Fibroblast of villous mesenchyme (primary cell): Measurements from ENCODE around the gene DDX5. TPM values are rescaled to one million over a fixed set of nuclear protein-coding genes. Genes with fewer than 3 reads are reported as not detected.

Experiments
- DNase-seq: peaks from one replicate; pipeline ENCODE4 v3.0.0-alpha.2; 2010; ENCODE audit warnings: low read depth
- H3K4me3 ChIP-seq: 2 replicates; pipeline ENCODE4 v1.5.1; 2011; ENCODE audit warnings: low read depth, mild to moderate bottlenecking, low read length
- CTCF ChIP-seq: IDR thresholded peaks from 2 replicates; pipeline ENCODE4 v1.5.1; 2012; ENCODE audit warnings: low read depth, mild to moderate bottlenecking, low read length; ENCODE audit not compliant: insufficient read depth
- total RNA-seq: library from RNA; depleted of rRNA; stranded (reverse); fragments of >200 nt; gene quantifications from 2 replicates; pipeline ENCODE4 v1.2.3, GENCODE V29; 2012

The DDX5 gene
- 335 and 361 TPM in 2 replicates for total RNA-seq

- peak within 1 kb of the TSS; percentile 99 for H3K4me3 ChIP-seq
- DNase-seq = no peak
- TF ChIP-seq CTCF = no peak
Observed at GRCh38 chr17:64506201-64506575, at the start of gene DDX5. TSS of gene DDX5 (minus strand) at chr17:64506289. CDS start at chr17:64506119, 170 bp downstream.

GRCh38 chr17:64555281-64555680 is 49.2 kb upstream of the DDX5 start:
- DNase-seq = no peak
- TF ChIP-seq CTCF = no peak
- H3K4me3 ChIP-seq = no peak overlapping the region

GRCh38 chr17:64554028-64554637 is 48.0 kb upstream of the DDX5 start:
- TF ChIP-seq CTCF = no peak
- no peak overlapping the region for H3K4me3 ChIP-seq
- no peak for DNase-seq

GRCh38 chr17:64551461-64551860 is 45.4 kb upstream of the DDX5 start:
- TF ChIP-seq CTCF = no peak
- H3K4me3 ChIP-seq = no peak overlapping the region
- peak; percentile 39 for DNase-seq

- no peak for TF ChIP-seq CTCF
- DNase-seq = no peak
- no peak overlapping the region for H3K4me3 ChIP-seq
Observed at GRCh38 chr17:64547319-64547718, 41.2 kb upstream of the DDX5 start.

GRCh38 chr17:64546716-64547115 is 40.6 kb upstream of the DDX5 start:
- no peak overlapping the region for H3K4me3 ChIP-seq
- no peak for TF ChIP-seq CTCF
- DNase-seq = no peak

GRCh38 chr17:64544742-64545141 is 38.7 kb upstream of the DDX5 start:
- no peak for TF ChIP-seq CTCF
- H3K4me3 ChIP-seq = no peak overlapping the region
- no peak for DNase-seq
